ENCODE measurements around the gene RPL19.

The RPL19 gene

DNA sequence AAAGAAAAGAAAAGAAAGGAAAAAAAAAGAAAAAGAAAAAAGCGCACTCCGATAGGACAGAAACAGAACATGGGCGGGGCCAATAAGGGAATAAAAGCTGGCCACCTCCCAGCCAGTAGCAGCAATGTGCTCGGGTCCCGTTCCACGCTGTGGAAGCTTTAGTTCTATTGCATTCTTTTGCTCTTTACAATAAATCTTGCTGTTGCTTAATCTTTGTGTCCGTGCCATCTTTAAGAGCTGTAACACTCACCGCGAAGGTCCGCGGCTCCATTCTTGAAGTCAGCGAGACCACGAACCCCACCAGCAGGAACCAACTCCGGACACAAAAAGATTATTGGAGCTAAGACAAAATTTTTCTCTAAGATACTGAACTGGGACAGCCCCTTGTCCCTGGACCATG is 31.0 kb upstream of the RPL19 start:
- H3K4me1 ChIP-seq (ENCODE audit: low read length): no peaks in the 10 kb centered on the region
- no peak overlapping the region for H3K27ac ChIP-seq (ENCODE audit: low read length)
- H3K4me2 ChIP-seq (ENCODE audit: low read length): no peak overlapping the region
- H3K4me3 ChIP-seq (ENCODE audit: low read length): no peak overlapping the region
- TF ChIP-seq, protein P1, sequence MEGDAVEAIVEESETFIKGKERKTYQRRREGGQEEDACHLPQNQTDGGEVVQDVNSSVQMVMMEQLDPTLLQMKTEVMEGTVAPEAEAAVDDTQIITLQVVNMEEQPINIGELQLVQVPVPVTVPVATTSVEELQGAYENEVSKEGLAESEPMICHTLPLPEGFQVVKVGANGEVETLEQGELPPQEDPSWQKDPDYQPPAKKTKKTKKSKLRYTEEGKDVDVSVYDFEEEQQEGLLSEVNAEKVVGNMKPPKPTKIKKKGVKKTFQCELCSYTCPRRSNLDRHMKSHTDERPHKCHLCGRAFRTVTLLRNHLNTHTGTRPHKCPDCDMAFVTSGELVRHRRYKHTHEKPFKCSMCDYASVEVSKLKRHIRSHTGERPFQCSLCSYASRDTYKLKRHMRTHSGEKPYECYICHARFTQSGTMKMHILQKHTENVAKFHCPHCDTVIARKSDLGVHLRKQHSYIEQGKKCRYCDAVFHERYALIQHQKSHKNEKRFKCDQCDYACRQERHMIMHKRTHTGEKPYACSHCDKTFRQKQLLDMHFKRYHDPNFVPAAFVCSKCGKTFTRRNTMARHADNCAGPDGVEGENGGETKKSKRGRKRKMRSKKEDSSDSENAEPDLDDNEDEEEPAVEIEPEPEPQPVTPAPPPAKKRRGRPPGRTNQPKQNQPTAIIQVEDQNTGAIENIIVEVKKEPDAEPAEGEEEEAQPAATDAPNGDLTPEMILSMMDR (IDR thresholded peaks at IDR 0.05; ENCODE audit: low read depth, low read length): no peak
- no peak for TF ChIP-seq EZH2phosphoT487 (IDR thresholded peaks at IDR 0.05; ENCODE audit: low read depth)
- H3K9me3 ChIP-seq (ENCODE audit: insufficient read depth, low read length): no peaks in the 10 kb centered on the region
- no peaks in the 10 kb centered on the region for H3K36me3 ChIP-seq (replicated peaks; ENCODE audit: low read depth, low read length)
- peaks cover 4% of the 10 kb centered on the region for H3K27me3 ChIP-seq (ENCODE audit: low read depth, low read length)
- H4K20me1 ChIP-seq (ENCODE audit: insufficient read depth, low read length): no peaks in the 10 kb centered on the region
- no peak overlapping the region for H3K9ac ChIP-seq (ENCODE audit: low read length)
- H2AFZ ChIP-seq (ENCODE audit: low read depth, low read length): no peak overlapping the region
- no peaks in the 10 kb centered on the region for H3K79me2 ChIP-seq (ENCODE audit: low read length)

DNA sequence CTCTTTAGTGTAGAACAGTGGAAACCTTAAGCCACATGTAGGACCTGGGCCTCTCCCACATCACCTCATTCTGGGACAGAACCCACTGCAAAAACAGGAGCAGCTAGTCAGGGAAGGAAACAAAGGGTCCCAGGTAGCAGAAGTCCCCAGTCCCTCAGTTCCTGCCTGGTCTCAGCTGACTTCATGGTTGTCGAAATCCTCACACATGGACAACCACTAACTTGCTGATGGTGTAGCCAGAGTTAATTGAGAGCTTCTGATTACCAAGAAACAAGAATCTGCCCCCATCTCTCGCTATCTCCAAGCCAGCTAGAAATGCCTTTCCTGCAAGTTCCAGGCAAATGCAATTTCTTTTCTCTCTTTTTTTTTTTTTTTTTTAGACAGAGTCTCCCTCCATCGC is 30.6 kb upstream of the RPL19 start:
- Histone ChIP-seq H3K27ac (ENCODE audit: low read length) (no peak overlapping the region), H3K27me3 (ENCODE audit: low read depth, low read length) (peaks cover 4% of the 10 kb centered on the region), H3K79me2 (ENCODE audit: low read length) (no peaks in the 10 kb centered on the region), H2AFZ (ENCODE audit: low read depth, low read length) (no peak overlapping the region), H3K9me3 (ENCODE audit: insufficient read depth, low read length) (no peaks in the 10 kb centered on the region), H3K9ac (ENCODE audit: low read length) (no peak overlapping the region), H3K4me1 (ENCODE audit: low read length) (no peaks in the 10 kb centered on the region), H3K36me3 (replicated peaks; ENCODE audit: low read depth, low read length) (no peaks in the 10 kb centered on the region), H3K4me3 (ENCODE audit: low read length) (no peak overlapping the region), H4K20me1 (ENCODE audit: insufficient read depth, low read length) (no peaks in the 10 kb centered on the region), H3K4me2 (ENCODE audit: low read length) (no peak overlapping the region)
- no peak for TF ChIP-seq EZH2phosphoT487 (IDR thresholded peaks at IDR 0.05; ENCODE audit: low read depth)
- TF ChIP-seq, protein P1 (IDR thresholded peaks at IDR 0.05; ENCODE audit: low read depth, low read length): no peak

DNA sequence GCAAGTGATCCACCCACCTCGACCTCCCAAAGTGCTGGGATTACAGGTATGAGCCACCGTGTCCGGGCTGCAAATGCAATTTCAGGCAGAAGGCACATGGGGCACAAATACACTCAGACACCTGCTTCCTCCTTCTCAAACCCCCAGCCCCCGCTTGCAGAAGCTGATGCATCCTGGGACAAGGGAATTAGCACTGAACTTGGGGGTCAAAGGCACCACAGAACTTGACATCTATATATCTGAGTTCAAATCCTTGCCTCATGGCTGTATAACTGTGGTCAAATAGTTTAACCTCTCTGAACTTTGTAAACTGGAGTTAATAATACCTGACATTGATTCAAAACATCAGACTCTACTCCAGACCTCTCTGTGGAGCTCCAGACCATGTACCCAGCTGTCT is 30.0 kb upstream of the RPL19 start:
- no peak overlapping the region for H3K27ac ChIP-seq (ENCODE audit: low read length)
- TF ChIP-seq, protein P1 (IDR thresholded peaks at IDR 0.05; ENCODE audit: low read depth, low read length): no peak
- TF ChIP-seq EZH2phosphoT487 (IDR thresholded peaks at IDR 0.05; ENCODE audit: low read depth): no peak
- peak overlapping the region; percentile 9; the same call in 1 of the 2 replicates for H3K4me2 ChIP-seq (ENCODE audit: low read length)
- H3K9ac ChIP-seq (ENCODE audit: low read length): no peak overlapping the region
- no peaks in the 10 kb centered on the region for H3K79me2 ChIP-seq (ENCODE audit: low read length)
- H2AFZ ChIP-seq (ENCODE audit: low read depth, low read length): no peak overlapping the region
- H3K27me3 ChIP-seq (ENCODE audit: low read depth, low read length): peaks cover 4% of the 10 kb centered on the region
- H3K4me1 ChIP-seq (ENCODE audit: low read length): no peaks in the 10 kb centered on the region
- no peaks in the 10 kb centered on the region for H4K20me1 ChIP-seq (ENCODE audit: insufficient read depth, low read length)
- H3K36me3 ChIP-seq (replicated peaks; ENCODE audit: low read depth, low read length): no peaks in the 10 kb centered on the region
- no peaks in the 10 kb centered on the region for H3K9me3 ChIP-seq (ENCODE audit: insufficient read depth, low read length)
- no peak overlapping the region for H3K4me3 ChIP-seq (ENCODE audit: low read length)

DNA sequence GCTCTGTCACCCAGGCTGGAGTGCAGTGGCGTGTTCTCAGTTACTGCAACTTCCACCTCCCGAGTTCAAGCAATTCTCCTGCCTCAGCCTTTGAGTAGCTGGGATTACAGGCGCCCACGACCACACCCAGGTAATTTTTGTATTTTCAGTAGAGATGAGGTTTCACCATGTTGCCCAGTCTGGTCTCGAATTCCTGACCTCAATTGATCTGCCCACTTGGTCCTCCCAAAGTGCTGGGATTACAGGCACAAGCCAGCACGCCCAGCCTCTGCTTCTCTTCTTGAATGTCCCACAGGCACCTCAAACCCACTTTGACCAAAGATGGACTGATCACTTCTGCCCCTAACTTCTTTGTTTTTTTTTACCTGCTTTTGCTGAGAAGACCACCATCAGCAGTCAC is 29.5 kb upstream of the RPL19 start:
- Histone ChIP-seq H3K27me3 (ENCODE audit: low read depth, low read length) (peaks cover 4% of the 10 kb centered on the region), H3K9ac (ENCODE audit: low read length) (no peak overlapping the region), H4K20me1 (ENCODE audit: insufficient read depth, low read length) (no peaks in the 10 kb centered on the region), H3K27ac (ENCODE audit: low read length) (no peak overlapping the region), H3K4me1 (ENCODE audit: low read length) (no peaks in the 10 kb centered on the region), H3K9me3 (ENCODE audit: insufficient read depth, low read length) (no peaks in the 10 kb centered on the region), H3K79me2 (ENCODE audit: low read length) (no peaks in the 10 kb centered on the region), H3K4me2 (ENCODE audit: low read length) (0 out of 2 replicates have a peak overlapping the region, but pooled peaks have one; percentile 9), H3K4me3 (ENCODE audit: low read length) (no peak overlapping the region), H2AFZ (ENCODE audit: low read depth, low read length) (no peak overlapping the region), H3K36me3 (replicated peaks; ENCODE audit: low read depth, low read length) (no peaks in the 10 kb centered on the region)
- TF ChIP-seq, protein P1 (IDR thresholded peaks at IDR 0.05; ENCODE audit: low read depth, low read length): no peak
- TF ChIP-seq EZH2phosphoT487 (IDR thresholded peaks at IDR 0.05; ENCODE audit: low read depth): no peak
